ENCODE data around the gene SYT8. TPM values are rescaled to one million over a fixed set of nuclear protein-coding genes. Genes with fewer than 3 reads are reported as not detected.

The SYT8 gene
- total and polyA plus RNA-seq, 2 of the 8 experiments (the other 6 are each of a cell fraction or from before 2014, with no cell fraction given) = not detected

DNA sequence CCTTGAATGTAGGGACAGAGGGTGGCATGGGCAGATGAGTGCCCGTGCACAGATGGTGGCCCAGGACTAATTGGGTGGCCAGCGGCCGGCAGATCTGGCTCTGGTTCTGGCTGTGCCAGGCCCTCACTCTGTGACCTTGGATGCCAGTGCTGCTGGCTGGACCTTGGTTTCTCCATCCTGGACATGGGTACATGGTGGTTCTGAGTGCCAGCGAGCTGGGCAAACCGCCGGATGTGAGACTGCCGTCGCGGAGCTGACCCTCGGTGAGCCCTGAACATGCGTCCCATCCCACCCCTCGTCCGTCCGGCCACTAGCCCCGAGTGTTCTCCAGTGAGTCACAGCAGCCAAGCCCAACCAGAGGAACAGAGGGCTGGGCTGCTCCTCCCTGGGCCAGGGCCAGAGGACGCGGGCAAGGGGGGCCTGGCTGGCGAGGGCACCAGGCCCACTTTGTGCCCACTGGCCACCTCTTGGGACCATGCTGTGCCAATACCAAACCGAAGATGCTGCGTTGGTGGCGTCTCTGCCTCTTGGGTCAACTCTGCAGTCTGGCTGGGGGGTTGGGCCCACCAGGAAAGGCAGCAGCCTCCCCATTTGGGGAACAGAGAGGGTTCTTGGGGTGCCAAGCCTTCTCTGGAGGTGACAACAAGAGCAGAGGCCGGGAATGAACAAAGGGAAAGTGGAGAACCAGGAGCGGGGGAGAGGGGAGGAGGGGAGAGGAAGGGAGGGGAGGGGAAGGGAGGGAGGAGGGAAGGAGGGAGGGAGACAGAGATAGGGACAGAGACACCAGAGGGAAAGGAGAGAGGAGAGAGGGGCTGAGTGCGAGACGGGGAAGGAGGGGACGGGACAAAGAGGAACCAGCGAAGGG lies 28.8 kb downstream of the SYT8 start (continued):
- TF ChIP-seq JUND (IDR thresholded peaks at IDR 0.05; ENCODE audit: low read length) (peak; percentile 85), SP4 (IDR thresholded peaks at IDR 0.05; ENCODE audit: low read length) (no peak)
